GM19035 (cell line): ENCODE data around the gene INPP4A.
A peak's percentile ranks its signal among the peaks of the same experiment; 100 is the strongest.
"Not testable (repeated sequence)": the region's sequence is repeated elsewhere in the genome, so short reads cannot be mapped to it uniquely, and the experiment has no call there.

Experiments
- ATAC-seq: cut with Tn5 transposase; IDR thresholded peaks from one replicate; pipeline ENCODE4 v1.9.1; 2021; ENCODE audit not compliant: unreplicated experiment

INPP4A gene

GRCh38 chr2:98435670-98436069 is 9.0 kb upstream of the INPP4A start:
- ATAC-seq = not testable (repeated sequence)

GRCh38 chr2:98436734-98437133 is 7.9 kb upstream of the INPP4A start:
- ATAC-seq = no peak

GRCh38 chr2:98438190-98439133 is 6.2 kb upstream of the INPP4A start:
- peak; percentile 79 for ATAC-seq

- no peak for ATAC-seq
These were observed 2.8 kb upstream of the INPP4A start for GRCh38 chr2:98441706-98442450.

- ATAC-seq = no peak
These were observed 2.2 kb upstream of the INPP4A start for GRCh38 chr2:98442488-98442887.

GRCh38 chr2:98445177-98445682 is 572 bp downstream of the INPP4A start:
- peak; percentile 33 for ATAC-seq

GRCh38 chr2:98445683-98446581 is 1.3 kb downstream of the INPP4A start:
- no peak for ATAC-seq

GRCh38 chr2:98446850-98447249 is 2.2 kb downstream of the INPP4A start:
- no peak for ATAC-seq

GRCh38 chr2:98448441-98449145 is 3.9 kb downstream of the INPP4A start:
- ATAC-seq = no peak

GRCh38 chr2:98452396-98453027 is 7.9 kb downstream of the INPP4A start:
- ATAC-seq = no peak

- no peak for ATAC-seq
These were observed 8.4 kb downstream of the INPP4A start for GRCh38 chr2:98453083-98453482.

GRCh38 chr2:98453531-98453930 is 8.9 kb downstream of the INPP4A start:
- no peak for ATAC-seq

- ATAC-seq = no peak
These were observed 9.4 kb downstream of the INPP4A start for GRCh38 chr2:98454073-98454472.

GRCh38 chr2:98454500-98455235 is 10.0 kb downstream of the INPP4A start:
- ATAC-seq = no peak

- peak; percentile 53 for ATAC-seq
These were observed 10.9 kb downstream of the INPP4A start for GRCh38 chr2:98455494-98455976.

- no peak for ATAC-seq
These were observed 12.5 kb downstream of the INPP4A start for GRCh38 chr2:98457045-98457696.

- ATAC-seq = no peak
These were observed 13.5 kb downstream of the INPP4A start for GRCh38 chr2:98458207-98458606.

- ATAC-seq = no peak
These were observed 14.2 kb downstream of the INPP4A start for GRCh38 chr2:98458667-98459380.
